Ovary (tissue), 9 donors: ENCODE results near the gene ADH4. TPM values are rescaled to one million over a fixed set of nuclear protein-coding genes. Genes with fewer than 3 reads are reported as not detected.

Source experiments
- DNase-seq, 5 donors: peaks; one replicate each; pipeline ENCODE4 v3.0.0-alpha.2; 2019 to 2020
- H3K27ac ChIP-seq, 2 donors: fragments of 200-600 bp; one replicate each; pipeline versions ENCODE4 v1.5.1 to v1.8.0; 2019 to 2022
- H3K27me3 ChIP-seq: fragments of 200-600 bp; one replicate; pipeline ENCODE4 v1.8.0; 2022
- H3K36me3 ChIP-seq: fragments of 200-600 bp; sonication (generic); one replicate; pipeline ENCODE4 v1.5.1; 2019
- H3K4me1 ChIP-seq: one replicate; pipeline ENCODE4 v1.8.1; 2013; ENCODE audit warnings: mild to moderate bottlenecking, moderate library complexity; ENCODE audit not compliant: insufficient read depth
- H3K4me3 ChIP-seq: fragments of 200-600 bp; sonication (generic); one replicate; pipeline ENCODE4 v1.5.1; 2017
- H3K9me3 ChIP-seq, 2 donors: fragments of 200-600 bp in 1 of 2; sonication (generic) in 1 of 2; one replicate each; pipeline versions ENCODE4 v1.5.1 to v1.8.1; 2013 to 2019; ENCODE audit warnings: mild to moderate bottlenecking in 1 of 2, moderate library complexity in 1 of 2
- EP300 ChIP-seq: sonication (generic); formaldehyde crosslinking; IDR thresholded peaks from one replicate; pipeline ENCODE4 v1.6.1; 2017; ENCODE audit warnings: antibody characterized with exemption
- POLR2A ChIP-seq: fragments of 450-650 bp; IDR thresholded peaks from one replicate; pipeline ENCODE4 v1.6.1; 2017; ENCODE audit warnings: antibody characterized with exemption, mild to moderate bottlenecking, moderate library complexity
- WGBS, 3 donors: extraction: QIAGEN DNeasy Blood & Tissue Kit in 1 of 3; methylation state at CpG; one replicate each; pipeline versions ENCODE4 v1.1.5 to v1.1.7; 2013 to 2017; 5-methylcytosine and 5-hydroxymethylcytosine counted together
- intact Hi-C, 4 donors: fragments of 100-400 bp; cut with DNase I; formaldehyde crosslinking; loops; one replicate each; pipeline versions ENCODE4 v1.11.0 to v1.15.1; 2022 to 2023
- polyA plus RNA-seq, 2 donors: library from polyadenylated mRNA; stranded (reverse); fragments of 200-250 nt in 1 of 2; fragments of 350-450 nt in 1 of 2; fragmentation: Illumina TruSeq in 1 of 2; extraction: RNeasy Lipid Tissue Mini Kit (QIAGEN cat#74804) in 1 of 2; gene quantifications; one replicate each; pipeline ENCODE4 v1.2.3, GENCODE V29; 2013 to 2014
- total RNA-seq, 7 donors: library from RNA; depleted of rRNA in 2 of 7; stranded (reverse); fragments of >200 nt in 2 of 7; fragmentation: NEBNext Ultra II Directional in 3 of 7; extraction: Animal tissue kit (Norgen Biotek cat#: 25700) in 3 of 7; gene quantifications; one replicate each; pipeline versions ENCODE4 v1.1.0 to v1.2.4, GENCODE V29; 2016 to 2023
- TF ChIP-seq, protein P1 (sequence below), 3 donors: fragments of 450-650 bp in 2 of 3; fragments of 200-600 bp in 1 of 3; IDR thresholded peaks; one replicate each; pipeline versions ENCODE4 v1.5.1 to v1.8.0; 2016 to 2022; ENCODE audit warnings: antibody characterized with exemption in 3 of 3, mild to moderate bottlenecking in 1 of 3
- donor health status: DM: no; HTN: no; CAD: no; lungs with moderate emphysema.
- donor health status: DM: no; HTN: no; CAD: no.
- donor health status: Bipolar disorder and iron deficiency.
- donor health status: DM: yes; HTN: yes; CAD: no.
- donor health status: DM: no; HTN: no; CAD: no.
- donor health status: DM: yes; HTN: yes; CAD: no.

ADH4 gene
- total and polyA plus RNA-seq, 9 donors = 0.04 to 0.72 (median 0.33) TPM; not detected in 6

DNA sequence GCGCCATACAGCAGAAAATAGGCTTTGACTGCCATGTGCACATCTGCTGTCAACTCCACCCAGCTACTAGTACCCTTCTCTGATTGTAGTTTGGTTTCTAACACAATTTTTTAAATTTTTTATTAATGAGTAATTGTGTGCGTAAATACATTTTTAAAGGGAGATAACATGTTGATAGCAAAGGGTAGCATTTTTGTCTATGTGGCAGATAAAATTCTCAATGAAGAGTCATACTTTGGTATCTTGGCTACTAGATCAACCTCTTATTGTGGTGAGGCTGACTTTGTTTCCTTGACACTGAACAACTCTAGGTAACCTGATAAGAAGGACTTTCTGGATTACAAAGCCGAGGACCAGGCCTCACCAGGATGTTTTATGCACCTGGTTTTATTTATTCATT is 9.5 kb downstream of the ADH4 start:
- Histone ChIP-seq H3K27me3 (no peaks in the 10 kb centered on the region), H3K36me3 (no peaks in the 10 kb centered on the region), H3K27ac (no peak overlapping the region), H3K9me3 (no peaks in the 10 kb centered on the region), H3K4me3 (no peak overlapping the region), H3K4me1 (no peaks in the 10 kb centered on the region)
- intact Hi-C loops = no loop called here
- DNase-seq = no peak
- 97 to 98% (median 97%) methylated on average over 3 of the region's 3 CpGs for WGBS, 3 donors
- TF ChIP-seq POLR2A (no peak), EP300 (no peak)
- TF ChIP-seq, protein P1, sequence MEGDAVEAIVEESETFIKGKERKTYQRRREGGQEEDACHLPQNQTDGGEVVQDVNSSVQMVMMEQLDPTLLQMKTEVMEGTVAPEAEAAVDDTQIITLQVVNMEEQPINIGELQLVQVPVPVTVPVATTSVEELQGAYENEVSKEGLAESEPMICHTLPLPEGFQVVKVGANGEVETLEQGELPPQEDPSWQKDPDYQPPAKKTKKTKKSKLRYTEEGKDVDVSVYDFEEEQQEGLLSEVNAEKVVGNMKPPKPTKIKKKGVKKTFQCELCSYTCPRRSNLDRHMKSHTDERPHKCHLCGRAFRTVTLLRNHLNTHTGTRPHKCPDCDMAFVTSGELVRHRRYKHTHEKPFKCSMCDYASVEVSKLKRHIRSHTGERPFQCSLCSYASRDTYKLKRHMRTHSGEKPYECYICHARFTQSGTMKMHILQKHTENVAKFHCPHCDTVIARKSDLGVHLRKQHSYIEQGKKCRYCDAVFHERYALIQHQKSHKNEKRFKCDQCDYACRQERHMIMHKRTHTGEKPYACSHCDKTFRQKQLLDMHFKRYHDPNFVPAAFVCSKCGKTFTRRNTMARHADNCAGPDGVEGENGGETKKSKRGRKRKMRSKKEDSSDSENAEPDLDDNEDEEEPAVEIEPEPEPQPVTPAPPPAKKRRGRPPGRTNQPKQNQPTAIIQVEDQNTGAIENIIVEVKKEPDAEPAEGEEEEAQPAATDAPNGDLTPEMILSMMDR (IDR thresholded peaks at IDR 0.05) = no peak

DNA sequence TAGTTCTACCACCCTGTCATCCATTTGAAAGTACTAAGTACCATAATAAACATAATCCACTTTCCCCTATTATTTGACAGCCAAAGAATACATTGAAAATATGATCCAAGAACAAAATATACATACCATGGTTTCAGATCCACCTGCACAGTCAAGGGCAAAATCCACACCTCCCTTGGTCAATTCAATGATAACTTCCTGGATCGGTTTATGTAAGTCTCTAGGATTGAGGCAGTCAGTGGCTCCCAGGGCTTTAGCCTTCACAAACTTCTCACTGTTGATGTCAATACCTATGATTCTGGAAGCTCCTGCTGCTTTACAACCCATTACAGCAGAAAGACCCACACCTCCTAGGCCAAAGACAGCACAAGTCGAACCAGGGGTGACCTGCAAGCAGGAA is 12.7 kb downstream of the ADH4 start:
- Histone ChIP-seq H3K27me3 (no peaks in the 10 kb centered on the region), H3K36me3 (no peaks in the 10 kb centered on the region), H3K27ac (no peak overlapping the region), H3K9me3 (no peaks in the 10 kb centered on the region), H3K4me3 (no peak overlapping the region), H3K4me1 (no peaks in the 10 kb centered on the region)
- TF ChIP-seq, protein P1 (IDR thresholded peaks at IDR 0.05) = no peak
- TF ChIP-seq EP300 (no peak), POLR2A (no peak)
- intact Hi-C loops = no loop called here
- no peak for DNase-seq
- 38 to 42% (median 41%) methylated on average over 2 of the region's 2 CpGs for WGBS, 3 donors

DNA sequence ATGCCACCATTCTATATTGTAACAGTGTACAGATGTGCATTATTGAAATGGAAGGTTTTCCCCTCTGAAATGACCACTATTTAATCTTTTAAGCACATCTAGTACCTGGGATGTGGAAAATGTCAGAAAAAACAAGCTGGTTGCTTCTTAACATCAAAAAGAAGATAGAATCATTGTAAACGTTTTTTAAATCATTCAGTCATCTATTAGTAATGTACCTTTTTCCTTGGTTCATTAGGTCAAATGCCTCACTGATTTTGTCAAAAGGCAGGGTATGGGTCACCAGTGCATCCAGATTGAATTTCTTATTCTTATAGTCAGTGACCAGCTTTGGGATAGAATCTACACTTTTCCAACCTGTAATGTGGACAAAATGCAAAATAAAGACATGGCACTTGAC is 17.7 kb downstream of the ADH4 start:
- Histone ChIP-seq H3K9me3 (no peaks in the 10 kb centered on the region), H3K27ac (no peak overlapping the region), H3K36me3 (no peaks in the 10 kb centered on the region), H3K4me3 (no peak overlapping the region), H3K4me1 (no peaks in the 10 kb centered on the region), H3K27me3 (no peaks in the 10 kb centered on the region)
- DNase-seq = no peak
- TF ChIP-seq POLR2A (no peak), EP300 (no peak)
- TF ChIP-seq, protein P1 (IDR thresholded peaks at IDR 0.05) = no peak
- WGBS, 3 donors = 57 to 62% (median 58%) methylated on average over 1 of the region's 1 CpG
- intact Hi-C loops = loop anchor here in 1 of 4 donors (10.0 kb wide), 1 partner anchor 278 kb away; no protein-coding TSS in a partner anchor

DNA sequence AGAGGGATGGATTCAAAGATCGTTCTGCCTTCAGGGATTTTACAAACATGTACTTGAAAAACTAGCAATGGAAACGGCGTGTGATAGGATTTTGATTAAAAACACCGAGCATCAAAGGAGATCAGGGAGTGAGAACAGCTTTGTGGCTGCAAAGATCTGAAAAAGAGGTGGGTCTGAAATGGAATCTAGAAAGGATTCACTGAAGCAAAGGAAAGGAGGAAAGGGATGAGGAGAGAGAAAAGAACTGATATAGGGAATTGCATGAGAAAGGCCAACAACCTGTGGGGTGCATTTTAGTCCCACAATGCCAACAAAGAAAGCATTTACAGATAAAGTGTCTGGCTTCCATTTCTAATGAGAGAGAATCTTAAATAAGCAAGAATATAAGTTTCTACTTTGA is 23.1 kb downstream of the ADH4 start:
- no peaks in the 10 kb centered on the region for H3K36me3 ChIP-seq
- no peak overlapping the region for H3K4me3 ChIP-seq
- intact Hi-C loops = loop anchor here in 2 of 4 donors (5.0 to 10.0 kb wide), 2 partner anchors 284 to 286 kb away; no protein-coding TSS in a partner anchor
- no peaks in the 10 kb centered on the region for H3K4me1 ChIP-seq
- H3K9me3 ChIP-seq = no peaks in the 10 kb centered on the region
- TF ChIP-seq, protein P1 (IDR thresholded peaks at IDR 0.05) = no peak
- TF ChIP-seq EP300 (no peak), POLR2A (no peak)
- no peaks in the 10 kb centered on the region for H3K27me3 ChIP-seq
- H3K27ac ChIP-seq = no peak overlapping the region
- no peak for DNase-seq
- 67 to 76% (median 72%) methylated on average over 4 of the region's 4 CpGs for WGBS, 3 donors
